GM10248 (cell line): Measurements from ENCODE around the gene IRAK1.

Experiments
- CTCF ChIA-PET: fragments of 300-600 bp; sonication (Branson Sonifier 250); formaldehyde crosslinking; extraction: SDS; loops from one replicate; lab custom pipeline; 2021; ENCODE audit warnings: antibody characterized with exemption; lab: Yijun Ruan, JAX
- POLR2A ChIA-PET: fragments of 350-650 bp; sonication (Branson Sonifier 250); formaldehyde crosslinking; extraction: SDS; loops from one replicate; lab custom pipeline; 2020; ENCODE audit warnings: antibody characterized with exemption; lab: Yijun Ruan, JAX
- DNase-seq: peaks from one replicate; pipeline ENCODE4 v3.0.0; 2012; ENCODE audit errors: extremely low spot score
- TF ChIP-seq, protein P1 (sequence below): IDR thresholded peaks from 2 replicates; pipeline ENCODE4 v1.5.1; 2012; ENCODE audit warnings: mild to moderate bottlenecking, low read depth; ENCODE audit errors: extremely low read depth, missing control alignments, control extremely low read depth

The IRAK1 gene

DNA sequence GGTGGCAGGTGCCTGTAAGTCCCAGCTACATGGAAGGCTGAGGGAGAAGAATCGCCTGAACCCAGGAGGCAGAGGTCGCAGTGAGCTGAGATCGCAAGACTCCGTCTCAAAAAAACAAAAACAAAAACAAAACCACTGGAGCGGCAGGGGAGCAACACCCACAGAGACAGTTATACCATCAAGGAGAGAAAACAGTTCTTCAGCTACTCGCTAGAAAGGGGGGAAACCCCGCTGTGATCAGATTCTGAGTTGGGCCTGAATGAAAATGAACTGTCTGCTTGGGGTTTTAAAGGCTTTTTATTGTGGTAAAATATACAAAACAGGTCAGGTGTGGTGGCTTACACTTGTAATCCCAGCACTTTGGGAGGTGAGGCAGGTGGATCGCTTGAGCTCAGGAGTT is 16.8 kb upstream of the IRAK1 start:
- CTCF ChIA-PET: interaction anchor here (0.7 to 1.3 kb wide), 3 partner anchors 10 to 25 kb away, joined by 3 to 5 read pairs (median 4); no protein-coding TSS in a partner anchor
- TF ChIP-seq, protein P1, sequence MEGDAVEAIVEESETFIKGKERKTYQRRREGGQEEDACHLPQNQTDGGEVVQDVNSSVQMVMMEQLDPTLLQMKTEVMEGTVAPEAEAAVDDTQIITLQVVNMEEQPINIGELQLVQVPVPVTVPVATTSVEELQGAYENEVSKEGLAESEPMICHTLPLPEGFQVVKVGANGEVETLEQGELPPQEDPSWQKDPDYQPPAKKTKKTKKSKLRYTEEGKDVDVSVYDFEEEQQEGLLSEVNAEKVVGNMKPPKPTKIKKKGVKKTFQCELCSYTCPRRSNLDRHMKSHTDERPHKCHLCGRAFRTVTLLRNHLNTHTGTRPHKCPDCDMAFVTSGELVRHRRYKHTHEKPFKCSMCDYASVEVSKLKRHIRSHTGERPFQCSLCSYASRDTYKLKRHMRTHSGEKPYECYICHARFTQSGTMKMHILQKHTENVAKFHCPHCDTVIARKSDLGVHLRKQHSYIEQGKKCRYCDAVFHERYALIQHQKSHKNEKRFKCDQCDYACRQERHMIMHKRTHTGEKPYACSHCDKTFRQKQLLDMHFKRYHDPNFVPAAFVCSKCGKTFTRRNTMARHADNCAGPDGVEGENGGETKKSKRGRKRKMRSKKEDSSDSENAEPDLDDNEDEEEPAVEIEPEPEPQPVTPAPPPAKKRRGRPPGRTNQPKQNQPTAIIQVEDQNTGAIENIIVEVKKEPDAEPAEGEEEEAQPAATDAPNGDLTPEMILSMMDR: no peak
- no peak for DNase-seq
- POLR2A ChIA-PET: interaction anchor here (0.7 to 0.8 kb wide), 2 partner anchors 15 to 335 kb away, joined by 3 to 5 read pairs; no protein-coding TSS in a partner anchor

- TF ChIP-seq, protein P1: no peak
- POLR2A ChIA-PET: no interaction called here
- CTCF ChIA-PET: no interaction called here
- DNase-seq: no peak
These were observed 14.1 kb upstream of the IRAK1 start for GRCh38 chrX:154033848-154034247.

DNA sequence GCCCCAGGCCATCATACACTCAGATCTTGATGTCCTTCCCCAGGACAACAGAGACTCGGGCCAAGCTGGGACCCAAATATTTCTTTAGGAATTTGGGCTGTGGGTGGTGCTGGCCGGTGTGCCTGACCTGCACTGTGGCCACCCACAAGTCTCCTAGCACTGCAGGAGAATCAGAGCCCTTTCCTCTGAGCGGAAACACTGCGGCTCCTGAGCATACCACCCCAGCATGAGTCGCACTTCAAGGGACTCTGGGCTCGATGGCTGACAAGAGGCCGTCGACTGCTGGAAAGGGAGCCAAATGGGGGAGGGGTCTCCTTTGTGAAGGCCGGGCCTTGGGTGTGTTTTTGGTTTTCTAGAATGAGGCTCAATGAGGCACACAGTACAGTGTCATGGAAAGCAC is 13.0 kb upstream of the IRAK1 start:
- ChIA-PET CTCF (no interaction called here), POLR2A (no interaction called here)
- DNase-seq: no peak
- TF ChIP-seq, protein P1: no peak

- CTCF ChIA-PET: no interaction called here
- no peak for DNase-seq
- TF ChIP-seq, protein P1: no peak
- POLR2A ChIA-PET: no interaction called here
These were observed 12.5 kb upstream of the IRAK1 start for GRCh38 chrX:154032160-154032559.

GRCh38 chrX:154030715-154031305 is 11.1 kb upstream of the IRAK1 start:
- TF ChIP-seq, protein P1: no peak
- POLR2A ChIA-PET: no interaction called here
- DNase-seq: no peak
- CTCF ChIA-PET: interaction anchor here (1.2 to 2.2 kb wide), 2 partner anchors 10 to 22 kb away, joined by 4 to 7 read pairs; no protein-coding TSS in a partner anchor

DNA sequence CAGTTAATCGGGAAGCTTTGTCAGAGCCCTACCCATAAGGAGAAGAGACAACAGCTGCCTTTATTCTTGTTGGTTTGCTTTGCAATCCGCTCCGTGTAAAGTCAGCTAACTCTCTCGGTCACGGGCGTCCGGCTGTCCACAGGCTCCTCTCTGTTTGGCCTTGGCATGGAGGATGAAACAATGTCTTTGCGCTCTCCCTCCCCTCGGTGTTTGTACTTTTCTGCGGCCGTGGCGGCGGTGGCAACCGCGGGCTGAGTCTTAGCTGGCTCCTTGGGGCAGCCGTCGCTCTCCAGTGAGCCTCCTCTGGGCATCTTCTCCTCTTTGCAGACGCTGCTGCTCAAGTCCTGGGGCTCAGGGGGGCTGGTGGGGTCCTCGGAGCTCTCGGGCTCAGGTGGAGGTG is 10.6 kb upstream of the IRAK1 start:
- DNase-seq: no peak
- ChIA-PET CTCF (interaction anchor here (1.2 to 2.2 kb wide), 2 partner anchors 10 to 22 kb away, joined by 4 to 7 read pairs; no protein-coding TSS in a partner anchor), POLR2A (no interaction called here)
- TF ChIP-seq, protein P1: no peak

DNA sequence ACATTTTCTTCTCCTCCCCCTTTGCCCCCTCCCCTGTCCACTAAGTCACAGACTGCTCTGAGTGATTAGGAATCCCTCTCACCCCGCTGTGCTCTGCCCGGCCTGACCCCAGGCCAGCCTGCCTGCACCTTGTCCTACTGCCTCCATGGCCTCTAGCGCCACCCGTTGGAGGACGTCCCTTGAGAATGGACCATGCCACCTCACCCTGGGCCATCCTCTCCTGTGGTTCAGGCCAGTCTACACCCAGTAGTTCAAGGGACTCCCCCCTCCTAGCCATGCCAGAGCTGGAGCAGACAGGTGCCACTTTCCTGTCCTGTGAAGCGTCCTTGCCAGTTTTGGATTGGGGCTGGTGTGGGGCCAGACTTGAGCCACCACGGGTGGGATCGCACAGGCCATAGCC is 9.7 kb upstream of the IRAK1 start:
- CTCF ChIA-PET: interaction anchor here (2.2 kb wide), 1 partner anchor 11 kb away, joined by 7 read pairs; no protein-coding TSS in a partner anchor
- DNase-seq: no peak
- POLR2A ChIA-PET: no interaction called here

More for the DNA sequence above, 9.7 kb upstream of the IRAK1 start:
- TF ChIP-seq, protein P1: no peak
